A549 (cell line): Measurements from ENCODE around the gene FBXO10. TPM values are rescaled to one million over a fixed set of nuclear protein-coding genes. Genes with fewer than 3 reads are reported as not detected.

Experiments
- ATAC-seq, 2 experiments: fragments of 200-7000 bp in 1 of 2; fragments of >200 bp in 1 of 2; cut with Nextera tagmentation in 1 of 2; cut with Tn5 transposase in 1 of 2; 3 replicates each; pipeline versions ENCODE4 v1.8.0 to v1.9.1; 2018 to 2020; ENCODE audit warnings: mild to moderate bottlenecking in 1 of 2, moderate library complexity in 1 of 2
- CTCF ChIA-PET: fragments of 300-600 bp; sonication (Branson Sonifier 250); formaldehyde crosslinking; extraction: SDS; loops from one replicate; lab custom pipeline; 2021; ENCODE audit warnings: antibody characterized with exemption, inconsistent platforms; lab: Yijun Ruan, JAX
- POLR2A ChIA-PET: fragments of 350-600 bp; formaldehyde crosslinking; extraction: SDS; loops from one replicate; lab custom pipeline; 2021; ENCODE audit warnings: antibody characterized with exemption, inconsistent platforms; lab: Yijun Ruan, JAX
- DNase-seq, 2 experiments: peaks; one replicate each; pipeline versions ENCODE4 v3.0.0 to v3.0.0-alpha.2; 2011 to 2016; ENCODE audit warnings: low read depth in 1 of 2, low spot score in 1 of 2
- FAIRE-seq: peaks from 2 replicates; lab custom pipeline; 2011; peaks lifted over from hg19 to GRCh38; lab: Jason Lieb, UNC
- H3K27ac ChIP-seq, 2 experiments: fragments of >200 bp; sonication (Bioruptor Twin); formaldehyde crosslinking; 3 replicates each; pipeline ENCODE4 v1.5.1; 2016 to 2017
- H3K4me1 ChIP-seq: fragments of >200 bp; sonication (Bioruptor Twin); formaldehyde crosslinking; 3 replicates; pipeline ENCODE4 v1.6.1; 2016
- H3K4me2 ChIP-seq: fragments of >200 bp; sonication (Bioruptor Twin); formaldehyde crosslinking; 3 replicates; pipeline ENCODE4 v1.6.1; 2016
- H3K4me3 ChIP-seq: fragments of >200 bp; sonication (Bioruptor Twin); formaldehyde crosslinking; 3 replicates; pipeline ENCODE4 v1.5.1; 2016
- H3K9me3 ChIP-seq: fragments of >200 bp; sonication (Bioruptor Twin); formaldehyde crosslinking; 3 replicates; pipeline ENCODE4 v1.6.1; 2016
- ATOH8 ChIP-seq: fragments of 250-450 bp; sonication (Bioruptor Pico); IDR thresholded peaks from 2 replicates; pipeline ENCODE4 v1.5.0; 2020; ENCODE audit warnings: low read depth, mild to moderate bottlenecking, moderate library complexity
- CBX8 ChIP-seq: fragments of 200-600 bp; sonication (generic); IDR thresholded peaks from 2 replicates; pipeline ENCODE4 v1.6.1; 2016
- CEBPB ChIP-seq, 2 experiments: fragments of >200 bp in 1 of 2; sonication (Bioruptor Twin) in 1 of 2; formaldehyde crosslinking in 1 of 2; IDR thresholded peaks; 2 replicates each; pipeline ENCODE4 v1.6.1; 2012 to 2016
- CTCF ChIP-seq: fragments of >200 bp; sonication (Bioruptor Twin); formaldehyde crosslinking; IDR thresholded peaks from 3 replicates; pipeline ENCODE4 v1.5.1; 2016
- EHMT2 ChIP-seq: fragments of 200-600 bp; sonication (generic); IDR thresholded peaks from 2 replicates; pipeline ENCODE4 v1.6.1; 2016; ENCODE audit warnings: antibody characterized with exemption, low read depth, mild to moderate bottlenecking, moderate library complexity
- EP300 ChIP-seq, 2 experiments: fragments of >200 bp; sonication (Bioruptor Twin); formaldehyde crosslinking; IDR thresholded peaks; 2 replicates in 1 of 2; 3 replicates in 1 of 2; pipeline ENCODE4 v1.6.1; 2016 to 2017
- ESRRA ChIP-seq: fragments of 150-350 bp; IDR thresholded peaks from 2 replicates; pipeline ENCODE4 v1.6.1; 2014; ENCODE audit warnings: mild to moderate bottlenecking, low read length, borderline replicate concordance
- FOSB ChIP-seq: fragments of 250-450 bp; sonication (Bioruptor Pico); IDR thresholded peaks from 2 replicates; pipeline ENCODE4 v1.5.0; 2020; ENCODE audit warnings: mild to moderate bottlenecking, moderate library complexity
- HMGXB4 ChIP-seq: fragments of 250-450 bp; sonication (Bioruptor Pico); IDR thresholded peaks from 2 replicates; pipeline ENCODE4 v1.5.0; 2021; ENCODE audit warnings: mild to moderate bottlenecking, moderate library complexity, borderline replicate concordance
- HOXB13 ChIP-seq: fragments of 250-450 bp; sonication (Bioruptor Pico); IDR thresholded peaks from 2 replicates; pipeline ENCODE4 v1.5.0; 2020; ENCODE audit warnings: low read depth, mild to moderate bottlenecking, moderate library complexity
- JUN ChIP-seq, 2 experiments: fragments of >200 bp; sonication (Bioruptor Twin); formaldehyde crosslinking; IDR thresholded peaks; 2 replicates in 1 of 2; 3 replicates in 1 of 2; pipeline ENCODE4 v1.6.1; 2016 to 2017
- JUNB ChIP-seq: fragments of >200 bp; sonication (Bioruptor Twin); formaldehyde crosslinking; IDR thresholded peaks from 2 replicates; pipeline ENCODE4 v1.6.1; 2016
- MAFK ChIP-seq: fragments of 450-650 bp; IDR thresholded peaks from 2 replicates; pipeline ENCODE4 v1.6.1; 2014; ENCODE audit not compliant: partially characterized antibody
- MAZ ChIP-seq: fragments of 150-350 bp; IDR thresholded peaks from 2 replicates; pipeline ENCODE4 v1.6.1; 2014; ENCODE audit warnings: antibody characterized with exemption, low read depth, low read length, borderline replicate concordance
- NFE2L2 ChIP-seq: fragments of 150-350 bp; conservative IDR thresholded peaks from 2 replicates; pipeline ENCODE4 v1.6.1; 2014; ENCODE audit warnings: low read length
- POLR2A ChIP-seq: IDR thresholded peaks from 2 replicates; pipeline ENCODE4 v1.6.1; 2012; ENCODE audit warnings: mild to moderate bottlenecking, low read length
- RAD21 ChIP-seq, 2 experiments: fragments of >200 bp in 1 of 2; sonication (Bioruptor Twin) in 1 of 2; formaldehyde crosslinking in 1 of 2; IDR thresholded peaks in 1 of 2; conservative IDR thresholded peaks in 1 of 2; 2 replicates in 1 of 2; 3 replicates in 1 of 2; pipeline ENCODE4 v1.6.1; 2012 to 2018; ENCODE audit warnings: inconsistent platforms in 1 of 2
- SMC3 ChIP-seq: fragments of >200 bp; sonication (Bioruptor Twin); formaldehyde crosslinking; IDR thresholded peaks from 3 replicates; pipeline ENCODE4 v1.6.1; 2018; ENCODE audit warnings: inconsistent platforms
- WGBS: methylation state at CpG from one replicate; pipeline ENCODE4 v1.1.6; 2017; ENCODE audit errors: missing lambda C conversion rate; 5-methylcytosine and 5-hydroxymethylcytosine counted together
- polyA plus RNA-seq, 4 experiments: library from polyadenylated mRNA; depleted of rRNA in 3 of 4; stranded (reverse); fragments of >200 nt; fragmentation: RNase III in 1 of 4; extraction: RNeasy Plus Mini Kit Qiagen cat#74134 plus additional on column Dnase treatment in 1 of 4; gene quantifications; 2 replicates in 3 of 4; 3 replicates in 1 of 4; pipeline ENCODE4 v1.2.3, GENCODE V29; 2011 to 2017

The FBXO10 gene
- polyA plus RNA-seq, 2 of the 4 experiments (the other 2 are of a cell fraction), result 5.0 to 5.3 TPM

GRCh38 chr9:37587521-37587920 is 11.3 kb upstream of the FBXO10 start:
- H3K27ac ChIP-seq, result no peak overlapping the region
- no peak for FAIRE-seq
- no peak for ATAC-seq
- peaks cover 18% of the 10 kb centered on the region for H3K4me1 ChIP-seq
- TF ChIP-seq RAD21 (conservative IDR thresholded peaks at IDR 0.05 in 1 of 2, IDR thresholded peaks at IDR 0.05 in 1 of 2), result no peak
- TF ChIP-seq MAFK, result peak; percentile 72
- TF ChIP-seq, all 56 proteins: peak for 1
- ChIA-PET POLR2A (no interaction called here), CTCF (interaction anchor here (1.4 kb wide), 1 partner anchor 106 kb away, joined by 7 read pairs; no protein-coding TSS in a partner anchor)
- no peak for DNase-seq
- no peak overlapping the region for H3K4me2 ChIP-seq
- no peaks in the 10 kb centered on the region for H3K9me3 ChIP-seq
- no peak overlapping the region for H3K4me3 ChIP-seq
- 93% methylated on average over 4 of the region's 4 CpGs for WGBS

- ChIA-PET POLR2A (interaction anchor here (1.2 to 1.6 kb wide), 2 partner anchors 8 to 9 kb away, joined by 5 to 6 read pairs; partner anchors contain the start of gene TOMM5), CTCF (interaction anchor here (0.7 to 2.5 kb wide), 6 partner anchors 9 to 104 kb away, joined by 3 to 8 read pairs (median 5); partner anchors contain the start of gene TOMM5)
- DNase-seq, result no peak
- 77% methylated on average over 3 of the region's 3 CpGs for WGBS
- Histone ChIP-seq H3K4me2 (no peak overlapping the region), H3K4me3 (no peak overlapping the region), H3K27ac (no peak overlapping the region), H3K9me3 (no peaks in the 10 kb centered on the region), H3K4me1 (no peaks in the 10 kb centered on the region)
- ATAC-seq, result no peak
- TF ChIP-seq ATOH8 (CRISPR knock-in tag), result no peak
- no peak for TF ChIP-seq POLR2A
- no peak for TF ChIP-seq EHMT2
- TF ChIP-seq JUNB, result no peak
- no peak for TF ChIP-seq CBX8
- no peak for TF ChIP-seq HOXB13
- TF ChIP-seq HMGXB4 (CRISPR knock-in tag), result no peak
- TF ChIP-seq ESRRA, result no peak
- no peak for TF ChIP-seq NFE2L2
- TF ChIP-seq MAZ, result no peak
- TF ChIP-seq JUN (IDR thresholded peaks at IDR 0.05), result no peak
- FAIRE-seq, result no peak
Measured at GRCh38 chr9:37583522-37584121, 7.4 kb upstream of the FBXO10 start.

GRCh38 chr9:37582548-37583157 is 6.5 kb upstream of the FBXO10 start:
- DNase-seq (peak; percentile 43 to 78), FAIRE-seq (peak; percentile 92), ATAC-seq (peak; percentile 78; a peak in 5 of 6 replicates)
- Histone ChIP-seq H3K9me3 (no peaks in the 10 kb centered on the region), H3K27ac (no peak overlapping the region), H3K4me2 (no peak overlapping the region), H3K4me1 (no peaks in the 10 kb centered on the region), H3K4me3 (no peak overlapping the region)
- WGBS, result 57% methylated on average over 6 of the region's 6 CpGs
- TF ChIP-seq CTCF (peak; percentile 69), CEBPB (IDR thresholded peaks at IDR 0.05) (no peak), EP300 (IDR thresholded peaks at IDR 0.05) (no peak), FOSB (0 out of 2 replicates have a peak, but pooled peaks have one; percentile 18), SMC3 (peak; percentile 48), RAD21 (conservative IDR thresholded peaks at IDR 0.05 in 1 of 2, IDR thresholded peaks at IDR 0.05 in 1 of 2) (peak; percentile 59 to 65)
- POLR2A ChIA-PET, result interaction anchor here (0.9 kb wide), 1 partner anchor 12 kb away, joined by 3 read pairs; no protein-coding TSS in a partner anchor
- CTCF ChIA-PET, result interaction anchor here (0.7 to 2.5 kb wide), 4 partner anchors 8 to 14 kb away, joined by 3 to 8 read pairs (median 6); partner anchors contain the start of gene TOMM5
